H1 (cell line): ENCODE measurements around the gene PRR19. TPM values are rescaled to one million over a fixed set of nuclear protein-coding genes. Genes with fewer than 3 reads are reported as not detected.

Experiments used
- TAF7 ChIP-seq: optimal IDR thresholded peaks from 2 replicates; pipeline ENCODE3; 2011; ENCODE audit warnings: low read depth, mild to moderate bottlenecking, inconsistent platforms, low read length, moderate library complexity, borderline replicate concordance
- YY1 ChIP-seq: IDR thresholded peaks from 2 replicates; pipeline ENCODE4 v1.6.1; 2011; ENCODE audit warnings: low read depth, mild to moderate bottlenecking, low read length
- polyA plus RNA-seq, 7 experiments: library from polyadenylated mRNA; depleted of rRNA in 3 of 7; stranded (reverse) in 5 of 7; unstranded in 2 of 7; fragments of >200 nt in 5 of 7; fragments of 200-250 nt in 2 of 7; gene quantifications; 1 replicate in 5 of 7; 2 replicates in 1 of 7; 4 replicates in 1 of 7; pipeline versions ENCODE4 v1.2.1 to v1.2.3, GENCODE V29; 2011 to 2013; ENCODE audit warnings: missing spikeins in 2 of 7, mixed read lengths in 2 of 7
- total RNA-seq: library from RNA; stranded (reverse); fragmentation: NEBNext Ultra II Directional; extraction: Animal tissue kit (Norgen Biotek cat#: 25700); gene quantifications from 2 replicates; pipeline ENCODE4 v1.2.1, GENCODE V29; 2021

The PRR19 gene
- total and polyA plus RNA-seq, 2 of the 8 experiments (the other 6 are each of a cell fraction or from before 2014, with no cell fraction given) = 7.2 to 7.5 TPM

DNA sequence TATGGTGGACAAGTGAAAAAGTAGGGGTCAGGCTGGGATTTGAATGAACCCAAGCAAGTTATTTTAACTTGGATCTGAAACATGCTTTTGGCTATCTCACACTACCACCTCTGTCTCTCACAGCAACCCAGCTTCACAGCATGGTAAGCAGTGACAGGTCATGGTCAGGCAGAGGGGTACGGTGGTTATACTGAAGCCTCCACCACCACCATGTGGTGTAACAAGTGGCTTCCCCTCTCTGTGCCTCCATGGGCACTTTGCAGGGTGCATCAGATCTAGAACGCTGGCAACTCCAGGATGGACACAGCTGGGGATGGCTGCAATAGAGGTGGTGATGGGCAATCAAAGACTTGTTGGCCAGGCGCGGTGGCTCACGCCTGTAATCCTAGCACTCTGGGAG, 10.4 kb downstream of the PRR19 start (continued):
- TF ChIP-seq YY1 (no peak), TAF7 (no peak)
